HCT116 (cell line): ENCODE results near the gene ADD2. TPM values are rescaled to one million over a fixed set of nuclear protein-coding genes. Genes with fewer than 3 reads are reported as not detected.

Experiments used
- ATAC-seq: fragments of 200-7000 bp; cut with Tn5 transposase; 2 replicates; pipeline ENCODE4 v1.9.1; 2020; ENCODE audit warnings: mild to moderate bottlenecking, moderate library complexity
- BruUV-seq: library from RNA; stranded (reverse); fragments of 400-500 nt; replicated peaks from 2 replicates; lab custom pipeline; 2021; lab: Mats Ljungman, UMichigan
- CTCF ChIA-PET: fragments of 300-600 bp; sonication (Branson Sonifier 250); formaldehyde crosslinking; loops from one replicate; lab custom pipeline; 2021; ENCODE audit warnings: antibody characterized with exemption; lab: Charles Lee
- POLR2A ChIA-PET: fragments of 300-600, 350-600 bp; sonication (Branson Sonifier 250); formaldehyde crosslinking; loops from one replicate; lab custom pipeline; 2021; ENCODE audit warnings: antibody characterized with exemption; lab: Charles Lee
- RAD21 ChIA-PET, 2 experiments: fragments of 300-600 bp; sonication (Branson Sonifier 250); formaldehyde crosslinking; loops; one replicate each; lab custom pipeline; 2023; ENCODE audit warnings: low total read pairs in 2 of 2; ENCODE audit not compliant: uncharacterized antibody in 2 of 2, unreplicated experiment in 2 of 2, low non-redundant PET in 1 of 2; lab: Charles Lee
- DNase-seq: peaks from one replicate; pipeline ENCODE4 v3.0.0-alpha.2; 2010; ENCODE audit warnings: low read depth, low spot score
- H2AFZ ChIP-seq: fragments of 200-600 bp; shearing (Covaris generic), sonication (generic); 2 replicates; pipeline ENCODE4 v1.6.1; 2017; ENCODE audit warnings: low read depth, mixed run types, mixed read lengths, antibody characterized with exemption, low read length; ENCODE audit not compliant: poor library complexity, severe bottlenecking
- H3K27ac ChIP-seq: 2 replicates; pipeline ENCODE4 v1.5.1; 2012; ENCODE audit warnings: low read depth, low read length
- H3K27me3 ChIP-seq: fragments of 200-600 bp; sonication (generic); 2 replicates; pipeline ENCODE4 v1.6.1; 2016; ENCODE audit warnings: mixed run types, low read length, mixed read lengths; ENCODE audit not compliant: insufficient read depth
- H3K36me3 ChIP-seq, 2 experiments: fragments of 200-500 bp in 1 of 2; fragments of 200-600 bp in 1 of 2; sonication (Bioruptor generic) in 1 of 2; sonication (generic) in 1 of 2; 2 replicates each; pipeline versions ENCODE4 v1.5.1 to v1.6.1; 2014 to 2016; ENCODE audit warnings: low read length in 2 of 2, inconsistent platforms in 1 of 2, mixed read lengths in 1 of 2, mixed run types in 1 of 2; ENCODE audit not compliant: insufficient read depth in 2 of 2, control insufficient read depth in 1 of 2
- H3K4me1 ChIP-seq, 2 experiments: fragments of 200-600 bp in 1 of 2; sonication (generic) in 1 of 2; 2 replicates each; pipeline versions ENCODE4 v1.5.1 to v1.6.1; 2012 to 2017; ENCODE audit warnings: low read length in 2 of 2, inconsistent platforms in 1 of 2, mild to moderate bottlenecking in 1 of 2, mixed read lengths in 1 of 2, mixed run types in 1 of 2, moderate library complexity in 1 of 2; ENCODE audit not compliant: insufficient read depth in 2 of 2, control insufficient read depth in 1 of 2
- H3K4me2 ChIP-seq: fragments of 200-600 bp; sonication (generic); 2 replicates; pipeline ENCODE4 v1.6.1; 2017; ENCODE audit warnings: mixed run types, low read length, mixed read lengths
- H3K4me3 ChIP-seq, 2 experiments: fragments of 200-600 bp in 1 of 2; sonication (generic) in 1 of 2; replicated peaks in 1 of 2; 2 replicates each; pipeline ENCODE4 v1.5.1; 2011 to 2016; ENCODE audit warnings: low read length in 2 of 2, control low read depth in 1 of 2, low read depth in 1 of 2, mild to moderate bottlenecking in 1 of 2, mixed read lengths in 1 of 2, mixed run types in 1 of 2
- H3K79me2 ChIP-seq: fragments of 200-600 bp; sonication (generic); 2 replicates; pipeline ENCODE4 v1.6.1; 2017; ENCODE audit warnings: mild to moderate bottlenecking, mixed run types, low read length, moderate library complexity, mixed read lengths; ENCODE audit not compliant: insufficient read depth
- H3K9ac ChIP-seq: fragments of 200-600 bp; sonication (generic); 2 replicates; pipeline ENCODE4 v1.6.1; 2016; ENCODE audit warnings: low read length, mixed read lengths
- H3K9me2 ChIP-seq: fragments of 200-600 bp; sonication (generic), shearing (Covaris generic); 2 replicates; pipeline ENCODE4 v1.6.1; 2017; ENCODE audit warnings: mixed run types, mild to moderate bottlenecking, moderate library complexity; ENCODE audit not compliant: insufficient read depth
- H3K9me3 ChIP-seq, 2 experiments: fragments of 200-500 bp in 1 of 2; fragments of 200-600 bp in 1 of 2; sonication (Bioruptor generic) in 1 of 2; sonication (generic) in 1 of 2; 2 replicates each; pipeline ENCODE4 v1.6.1; 2014 to 2017; ENCODE audit warnings: low read length in 2 of 2, mixed read lengths in 2 of 2, inconsistent platforms in 1 of 2, low read depth in 1 of 2, mild to moderate bottlenecking in 1 of 2, mixed run types in 1 of 2, moderate library complexity in 1 of 2; ENCODE audit not compliant: control insufficient read depth in 1 of 2, insufficient read depth in 1 of 2
- H4K20me1 ChIP-seq: fragments of 200-600 bp; sonication (generic), shearing (Covaris generic); 2 replicates; pipeline ENCODE4 v1.6.1; 2017; ENCODE audit warnings: mixed run types, mild to moderate bottlenecking, moderate library complexity; ENCODE audit not compliant: insufficient read depth
- ELF1 ChIP-seq: IDR thresholded peaks from 2 replicates; pipeline ENCODE4 v1.6.1; 2012; ENCODE audit warnings: low read depth, borderline replicate concordance
- FOSL1 ChIP-seq: IDR thresholded peaks from 2 replicates; pipeline ENCODE4 v1.6.1; 2012; ENCODE audit warnings: low read depth
- JUND ChIP-seq: IDR thresholded peaks from 2 replicates; pipeline ENCODE4 v1.6.1; 2012
- SP1 ChIP-seq: IDR thresholded peaks from 2 replicates; pipeline ENCODE4 v1.6.1; 2012; ENCODE audit warnings: low read depth
- YY1 ChIP-seq: IDR thresholded peaks from 2 replicates; pipeline ENCODE4 v1.6.1; 2011; ENCODE audit warnings: low read length, low read depth, moderate library complexity, mild to moderate bottlenecking; ENCODE audit not compliant: insufficient replicate concordance; ENCODE audit errors: extremely low read depth
- intact Hi-C: fragments of 100-400 bp; cut with micrococcal nuclease; formaldehyde crosslinking; loops from 2 replicates; pipeline ENCODE4 v1.10.0; 2022
- total RNA-seq: library from RNA; stranded (reverse); gene quantifications from one replicate; pipeline ENCODE4 v1.2.1, GENCODE V29; 2021; ENCODE audit not compliant: unreplicated experiment
- TF ChIP-seq, protein P1 (sequence below): IDR thresholded peaks from 2 replicates; pipeline ENCODE4 v1.6.1; 2012; ENCODE audit warnings: low read depth

The ADD2 gene
- total RNA-seq, 1 experiment from 2014 or later, result 0.15 TPM

DNA sequence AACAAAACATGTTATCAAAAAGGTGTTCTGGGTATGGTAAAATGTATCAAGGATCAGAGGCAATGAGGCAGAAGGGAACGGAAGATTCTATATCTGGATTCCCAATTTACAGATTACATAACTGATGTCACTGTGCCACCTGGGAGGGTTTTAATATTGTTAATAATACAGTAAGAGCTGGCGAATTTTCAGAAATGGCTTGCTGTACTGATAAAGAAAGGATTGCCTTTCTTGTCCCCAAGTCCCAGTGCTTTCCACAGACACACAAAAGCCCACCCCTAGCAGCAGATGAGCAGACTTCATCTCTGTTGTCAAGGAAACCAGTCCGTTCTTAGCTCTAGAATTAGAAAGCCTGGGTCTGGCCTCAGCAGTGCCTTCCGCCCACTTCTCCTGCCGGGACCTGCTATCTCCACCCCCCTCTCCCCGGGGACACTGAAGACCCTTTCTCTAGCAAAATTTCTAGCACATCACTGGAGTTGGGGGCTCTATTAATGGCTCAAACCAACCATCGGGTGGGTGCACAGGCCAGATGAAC, 34.3 kb downstream of the ADD2 start:
- no peaks in the 10 kb centered on the region for H3K36me3 ChIP-seq
- no peak overlapping the region for H3K27ac ChIP-seq
- ChIA-PET POLR2A (no interaction called here), CTCF (no interaction called here), RAD21 (no interaction called here)
- no peak for DNase-seq
- no peak overlapping the region for H2AFZ ChIP-seq
- intact Hi-C loops, result no loop called here
- no peaks in the 10 kb centered on the region for H3K9me2 ChIP-seq
- no peak overlapping the region for H3K9ac ChIP-seq
- H3K4me3 ChIP-seq, result no peak overlapping the region
- no peaks in the 10 kb centered on the region for H3K9me3 ChIP-seq
- H3K4me1 ChIP-seq, result no peaks in the 10 kb centered on the region
- ATAC-seq, result no peak
- H4K20me1 ChIP-seq, result no peaks in the 10 kb centered on the region
- TF ChIP-seq FOSL1 (no peak), SP1 (no peak), YY1 (no peak), ELF1 (no peak), JUND (no peak)
- TF ChIP-seq, protein P1, sequence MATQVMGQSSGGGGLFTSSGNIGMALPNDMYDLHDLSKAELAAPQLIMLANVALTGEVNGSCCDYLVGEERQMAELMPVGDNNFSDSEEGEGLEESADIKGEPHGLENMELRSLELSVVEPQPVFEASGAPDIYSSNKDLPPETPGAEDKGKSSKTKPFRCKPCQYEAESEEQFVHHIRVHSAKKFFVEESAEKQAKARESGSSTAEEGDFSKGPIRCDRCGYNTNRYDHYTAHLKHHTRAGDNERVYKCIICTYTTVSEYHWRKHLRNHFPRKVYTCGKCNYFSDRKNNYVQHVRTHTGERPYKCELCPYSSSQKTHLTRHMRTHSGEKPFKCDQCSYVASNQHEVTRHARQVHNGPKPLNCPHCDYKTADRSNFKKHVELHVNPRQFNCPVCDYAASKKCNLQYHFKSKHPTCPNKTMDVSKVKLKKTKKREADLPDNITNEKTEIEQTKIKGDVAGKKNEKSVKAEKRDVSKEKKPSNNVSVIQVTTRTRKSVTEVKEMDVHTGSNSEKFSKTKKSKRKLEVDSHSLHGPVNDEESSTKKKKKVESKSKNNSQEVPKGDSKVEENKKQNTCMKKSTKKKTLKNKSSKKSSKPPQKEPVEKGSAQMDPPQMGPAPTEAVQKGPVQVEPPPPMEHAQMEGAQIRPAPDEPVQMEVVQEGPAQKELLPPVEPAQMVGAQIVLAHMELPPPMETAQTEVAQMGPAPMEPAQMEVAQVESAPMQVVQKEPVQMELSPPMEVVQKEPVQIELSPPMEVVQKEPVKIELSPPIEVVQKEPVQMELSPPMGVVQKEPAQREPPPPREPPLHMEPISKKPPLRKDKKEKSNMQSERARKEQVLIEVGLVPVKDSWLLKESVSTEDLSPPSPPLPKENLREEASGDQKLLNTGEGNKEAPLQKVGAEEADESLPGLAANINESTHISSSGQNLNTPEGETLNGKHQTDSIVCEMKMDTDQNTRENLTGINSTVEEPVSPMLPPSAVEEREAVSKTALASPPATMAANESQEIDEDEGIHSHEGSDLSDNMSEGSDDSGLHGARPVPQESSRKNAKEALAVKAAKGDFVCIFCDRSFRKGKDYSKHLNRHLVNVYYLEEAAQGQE, result no peak
- H3K27me3 ChIP-seq, result peaks cover 29% of the 10 kb centered on the region; the same call in 1 of the 2 replicates
- no peak overlapping the region for H3K4me2 ChIP-seq
- BruUV-seq, result no TSS peak
- no peaks in the 10 kb centered on the region for H3K79me2 ChIP-seq
